Adrenal gland (tissue), 12 donors: ENCODE data around the gene THAP8. TPM values are rescaled to one million over a fixed set of nuclear protein-coding genes. Genes with fewer than 3 reads are reported as not detected.

ENCODE experiments used
- DNase-seq, 7 donors: peaks; one replicate each; pipeline ENCODE4 v3.0.0-alpha.2; 2019 to 2020
- H3K27ac ChIP-seq, 5 donors: fragments of 200-600 bp; sonication (generic) in 4 of 5; 1 replicate in 3 of 5; 2 replicates in 2 of 5; pipeline versions ENCODE4 v1.5.1 to v1.8.0; 2016 to 2020; ENCODE audit warnings: mild to moderate bottlenecking in 1 of 5
- H3K27me3 ChIP-seq: fragments of 200-600 bp; 2 replicates; pipeline ENCODE4 v1.8.0; 2021
- H3K36me3 ChIP-seq, 2 donors: fragments of 200-600 bp; replicated peaks in 1 of 2; 1 replicate in 1 of 2; 2 replicates in 1 of 2; pipeline versions ENCODE4 v1.5.1 to v1.8.0; 2018 to 2022
- H3K4me1 ChIP-seq, 2 donors: fragments of 200-600 bp; replicated peaks in 1 of 2; 1 replicate in 1 of 2; 2 replicates in 1 of 2; pipeline versions ENCODE4 v1.5.1 to v1.8.0; 2018 to 2021
- H3K4me3 ChIP-seq, 4 donors: fragments of 200-600 bp; sonication (generic) in 3 of 4; one replicate each; pipeline ENCODE4 v1.5.1; 2016 to 2018
- H3K9me3 ChIP-seq, 3 donors: fragments of 200-600 bp; sonication (generic) in 1 of 3; replicated peaks in 1 of 3; 1 replicate in 2 of 3; 2 replicates in 1 of 3; pipeline versions ENCODE4 v1.5.1 to v1.8.0; 2016 to 2021
- POLR2A ChIP-seq, 2 donors: fragments of 450-650 bp; IDR thresholded peaks; one replicate each; pipeline ENCODE4 v1.6.1; 2017; ENCODE audit warnings: antibody characterized with exemption in 2 of 2, mild to moderate bottlenecking in 2 of 2, moderate library complexity in 1 of 2
- WGBS, 4 donors: extraction: QIAGEN DNeasy Blood & Tissue Kit in 2 of 4; methylation state at CpG; one replicate each; pipeline versions ENCODE4 v1.1.5 to v1.1.7; 2013 to 2017; 5-methylcytosine and 5-hydroxymethylcytosine counted together
- intact Hi-C, 2 donors: fragments of 100-400 bp; cut with DNase I; formaldehyde crosslinking; loops; one replicate each; pipeline versions ENCODE4 v1.14.1 to v1.15.0; 2022 to 2023
- polyA plus RNA-seq, 3 donors: library from polyadenylated mRNA; stranded (reverse); fragments of 200-250 nt in 2 of 3; fragments of 350-450 nt in 1 of 3; fragmentation: Illumina TruSeq in 1 of 3; extraction: RNeasy Lipid Tissue Mini Kit (QIAGEN cat#74804) in 1 of 3; gene quantifications; one replicate each; pipeline ENCODE4 v1.2.3, GENCODE V29; 2013 to 2014
- total RNA-seq, 9 donors: library from RNA; depleted of rRNA in 4 of 9; stranded (reverse); fragments of >200 nt in 4 of 9; fragments of 120-200 nt in 1 of 9; fragmentation: NEBNext Ultra II Directional in 1 of 9; extraction: Animal tissue kit (Norgen Biotek cat#: 25700) in 1 of 9; gene quantifications; one replicate each; pipeline versions ENCODE4 v1.1.0 to v1.2.4, GENCODE V29; 2013 to 2023
- TF ChIP-seq, protein P1 (sequence below), 6 experiments: fragments of 450-650 bp in 4 of 6; fragments of 200-600 bp in 2 of 6; sonication (generic) in 1 of 6; IDR thresholded peaks; 1 replicate in 5 of 6; 2 replicates in 1 of 6; pipeline versions ENCODE4 v1.5.1 to v1.8.0; 2016 to 2021; ENCODE audit warnings: antibody characterized with exemption in 6 of 6, mild to moderate bottlenecking in 2 of 6, moderate library complexity in 1 of 6
- donor health status: healthy with polysubstance abuse.
- donor health status: Bipolar disorder and iron deficiency.
- donor health status: DM: yes; HTN: yes; CAD: no.
- donor health status: DM: no; HTN: no; CAD: no.
- donor health status: DM: no; HTN: no; CAD: no.
- donor health status: DM: yes; HTN: yes; CAD: no.

Gene THAP8
- total and polyA plus RNA-seq, 12 donors, result 3.2 to 15.9 (median 5.9) TPM

DNA sequence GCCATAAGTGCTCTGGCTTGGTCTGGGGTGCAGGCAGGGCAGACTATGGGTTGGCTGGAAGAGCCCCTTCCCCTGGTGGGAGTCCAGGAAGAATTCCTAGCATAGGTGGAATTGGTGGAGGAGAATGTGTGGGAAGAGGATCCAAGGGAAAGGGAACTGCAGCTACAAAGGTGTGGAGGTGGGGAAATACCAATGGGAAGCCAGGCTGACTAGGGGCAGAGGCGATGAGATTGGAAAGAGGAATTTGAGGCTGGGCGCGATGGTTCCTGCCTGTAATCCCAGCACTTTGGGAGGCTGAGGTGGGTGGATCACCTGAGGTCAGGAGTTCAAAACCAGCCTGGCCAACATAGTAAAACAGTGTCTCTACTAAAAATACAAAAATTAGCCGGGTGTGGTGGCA lies 63.9 kb downstream of the THAP8 start:
- no peak for DNase-seq
- Histone ChIP-seq H3K9me3 (no peaks in the 10 kb centered on the region), H3K4me1 (peaks cover 7 to 11% of the 10 kb centered on the region in 2 donors), H3K27me3 (peaks cover 9% of the 10 kb centered on the region), H3K27ac (no peak overlapping the region), H3K4me3 (no peak overlapping the region), H3K36me3 (no peaks in the 10 kb centered on the region)
- WGBS, 4 donors, result 89 to 94% (median 90%) methylated on average over 4 of the region's 4 CpGs
- TF ChIP-seq, protein P1, sequence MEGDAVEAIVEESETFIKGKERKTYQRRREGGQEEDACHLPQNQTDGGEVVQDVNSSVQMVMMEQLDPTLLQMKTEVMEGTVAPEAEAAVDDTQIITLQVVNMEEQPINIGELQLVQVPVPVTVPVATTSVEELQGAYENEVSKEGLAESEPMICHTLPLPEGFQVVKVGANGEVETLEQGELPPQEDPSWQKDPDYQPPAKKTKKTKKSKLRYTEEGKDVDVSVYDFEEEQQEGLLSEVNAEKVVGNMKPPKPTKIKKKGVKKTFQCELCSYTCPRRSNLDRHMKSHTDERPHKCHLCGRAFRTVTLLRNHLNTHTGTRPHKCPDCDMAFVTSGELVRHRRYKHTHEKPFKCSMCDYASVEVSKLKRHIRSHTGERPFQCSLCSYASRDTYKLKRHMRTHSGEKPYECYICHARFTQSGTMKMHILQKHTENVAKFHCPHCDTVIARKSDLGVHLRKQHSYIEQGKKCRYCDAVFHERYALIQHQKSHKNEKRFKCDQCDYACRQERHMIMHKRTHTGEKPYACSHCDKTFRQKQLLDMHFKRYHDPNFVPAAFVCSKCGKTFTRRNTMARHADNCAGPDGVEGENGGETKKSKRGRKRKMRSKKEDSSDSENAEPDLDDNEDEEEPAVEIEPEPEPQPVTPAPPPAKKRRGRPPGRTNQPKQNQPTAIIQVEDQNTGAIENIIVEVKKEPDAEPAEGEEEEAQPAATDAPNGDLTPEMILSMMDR (IDR thresholded peaks at IDR 0.05), result no peak
- no peak for TF ChIP-seq POLR2A (IDR thresholded peaks at IDR 0.05)
- intact Hi-C loops, result no loop called here

DNA sequence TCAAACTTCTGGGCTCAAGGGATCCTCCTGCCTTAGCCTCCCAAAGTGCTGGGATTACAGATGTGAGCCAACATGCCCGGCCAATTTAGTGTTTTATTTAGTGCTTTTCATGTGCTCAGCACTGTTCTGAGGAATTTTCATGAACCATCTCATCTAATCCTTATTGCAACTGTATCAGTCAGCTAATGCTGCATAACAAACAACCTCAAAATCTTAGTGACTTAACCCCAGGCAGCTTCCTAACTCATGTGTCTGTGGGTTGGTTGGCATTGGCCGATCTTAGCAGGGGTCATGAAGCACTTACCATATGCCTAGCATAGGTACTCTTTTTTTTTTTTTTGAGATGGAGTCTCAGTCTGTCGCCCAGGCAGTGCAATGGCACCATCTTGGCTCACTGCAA lies 65.3 kb downstream of the THAP8 start:
- Histone ChIP-seq H3K9me3 (no peaks in the 10 kb centered on the region), H3K36me3 (no peaks in the 10 kb centered on the region), H3K4me1 (peaks cover 0 to 4% of the 10 kb centered on the region in 2 donors), H3K27ac (no peak overlapping the region), H3K4me3 (no peak overlapping the region), H3K27me3 (peaks cover 16% of the 10 kb centered on the region)
- TF ChIP-seq POLR2A (IDR thresholded peaks at IDR 0.05), result no peak
- TF ChIP-seq, protein P1 (IDR thresholded peaks at IDR 0.05), result no peak
- WGBS, 4 donors, result 80 to 91% (median 87%) methylated on average over 3 of the region's 3 CpGs
- intact Hi-C loops, result no loop called here
- no peak for DNase-seq

- TF ChIP-seq POLR2A (IDR thresholded peaks at IDR 0.05), result no peak
- TF ChIP-seq, protein P1 (IDR thresholded peaks at IDR 0.05), result no peak
- H3K4me1 ChIP-seq, result peaks cover 0 to 4% of the 10 kb centered on the region in 2 donors
- H3K27ac ChIP-seq, result no peak overlapping the region
- no peaks in the 10 kb centered on the region for H3K36me3 ChIP-seq
- no peaks in the 10 kb centered on the region for H3K9me3 ChIP-seq
- WGBS, 4 donors, result 24 to 30% (median 28%) methylated on average over 8 of the region's 8 CpGs
- peak overlapping the region in 1 of 4 donors; percentile 38 for H3K4me3 ChIP-seq
- DNase-seq, result no peak
- H3K27me3 ChIP-seq, result peaks cover 16% of the 10 kb centered on the region
- intact Hi-C loops, result no loop called here
These were observed 66.6 kb downstream of the THAP8 start for GRCh38 chr19:35987571-35987896.

DNA sequence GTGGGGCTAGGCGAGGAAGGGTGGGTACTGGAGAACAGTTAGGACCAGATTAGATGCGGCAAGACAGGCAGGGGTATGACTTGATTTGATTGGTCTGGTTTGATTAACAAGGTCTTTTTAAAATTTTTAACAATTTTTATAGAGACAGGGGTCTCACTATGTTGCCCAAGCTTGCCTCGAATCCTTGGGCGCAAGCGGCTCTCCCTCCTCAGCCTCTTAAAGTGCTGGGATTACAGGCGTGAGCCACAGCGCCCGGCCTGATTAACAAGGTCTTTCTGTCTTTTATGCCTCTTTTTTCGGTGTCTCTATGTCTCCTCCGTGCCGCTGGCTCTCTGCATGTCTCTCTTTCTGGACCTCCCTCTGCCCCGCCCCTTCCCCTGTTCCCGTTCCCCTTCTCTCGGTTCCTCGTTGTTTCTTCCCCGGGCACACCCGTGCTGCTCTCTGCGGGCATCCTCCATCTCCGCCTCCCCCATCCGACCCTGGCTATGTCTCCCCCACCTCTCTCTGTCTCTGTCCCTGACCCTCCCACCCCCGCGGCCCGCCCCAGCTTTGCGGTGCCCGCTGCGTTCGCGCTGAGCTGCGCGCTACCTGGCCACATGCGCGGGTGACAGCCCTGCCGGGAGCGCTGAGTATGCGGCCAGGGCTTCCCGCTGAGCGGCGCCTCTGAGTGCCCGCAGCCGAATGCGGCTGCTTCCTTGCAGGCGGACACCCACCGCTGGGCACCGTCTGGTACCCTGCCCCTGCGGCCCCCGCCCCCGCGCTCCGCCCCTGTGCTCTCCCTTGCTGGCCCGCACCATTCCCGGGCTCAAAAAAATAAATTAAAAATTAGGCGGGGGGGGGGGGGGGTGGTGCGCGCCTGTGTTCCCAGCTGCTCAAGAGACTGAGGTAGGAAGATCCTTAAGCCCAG lies 67.2 kb downstream of the THAP8 start:
- Histone ChIP-seq H3K4me1 (peaks cover 0 to 4% of the 10 kb centered on the region in 2 donors), H3K4me3 (peak overlapping the region in 1 of 4 donors; percentile 38), H3K27ac (no peak overlapping the region), H3K9me3 (no peaks in the 10 kb centered on the region), H3K27me3 (peaks cover 16% of the 10 kb centered on the region), H3K36me3 (no peaks in the 10 kb centered on the region)
- peak in 3 of 7 donors; percentile 19 to 32 (median 30) for DNase-seq
- WGBS, 4 donors, result 9 to 17% (median 11%) methylated on average over 34 to 54 of the region's 54 CpGs
- intact Hi-C loops, result no loop called here
- no peak for TF ChIP-seq POLR2A (IDR thresholded peaks at IDR 0.05)
- TF ChIP-seq, protein P1 (IDR thresholded peaks at IDR 0.05), result no peak
